ENCODE measurements around the gene PCDHB14. TPM values are rescaled to one million over a fixed set of nuclear protein-coding genes. Genes with fewer than 3 reads are reported as not detected.

PCDHB14 gene
- total RNA-seq, 1 donor from 2014 or later = not detected

GRCh38 chr5:141272906-141273305, 49.8 kb downstream of the PCDHB14 start:
- intact Hi-C loops (cut with micrococcal nuclease) = no loop called here

Other genes with a start within 250 kb of the PCDHB14 start
- not detected in 2 replicates for gene PCDHB1, start 172.0 kb upstream of the PCDHB14 start, total RNA-seq
- gene PCDHB2, start 128.7 kb upstream of the PCDHB14 start, total RNA-seq = 0.09 and 0.14 TPM in 2 replicates
- not detected in 2 replicates for gene PCDHB3, start 122.9 kb upstream of the PCDHB14 start, total RNA-seq
- not detected in 2 replicates for gene PCDHB4, start 101.5 kb upstream of the PCDHB14 start, total RNA-seq
- not detected in 2 replicates for gene PCDHB5, start 88.1 kb upstream of the PCDHB14 start, total RNA-seq
- gene PCDHB6, start 73.3 kb upstream of the PCDHB14 start, total RNA-seq = not detected in 2 replicates
- gene PCDHB7, start 50.7 kb upstream of the PCDHB14 start, total RNA-seq = not detected in 2 replicates
- not detected in 2 replicates for gene PCDHB8, start 45.6 kb upstream of the PCDHB14 start, total RNA-seq
- not detected in 2 replicates for gene PCDHB16, start 41.0 kb upstream of the PCDHB14 start, total RNA-seq
- gene PCDHB9, start 36.2 kb upstream of the PCDHB14 start, total RNA-seq = not detected in 2 replicates
- gene PCDHB10, start 31.0 kb upstream of the PCDHB14 start, total RNA-seq = not detected in 2 replicates
- gene PCDHB11, start 23.7 kb upstream of the PCDHB14 start, total RNA-seq = not detected in 2 replicates
- not detected in 2 replicates for gene PCDHB12, start 14.6 kb upstream of the PCDHB14 start, total RNA-seq
- not detected in 2 replicates for gene PCDHB13, start 9.4 kb upstream of the PCDHB14 start, total RNA-seq
- gene PCDHB15, start 22.1 kb downstream of the PCDHB14 start, total RNA-seq = not detected in 2 replicates
- 0.25 and 0.59 TPM in 2 replicates for gene SLC25A2, start 80.7 kb downstream of the PCDHB14 start, total RNA-seq
- gene TAF7, start 97.4 kb downstream of the PCDHB14 start, total RNA-seq = 60.8 and 64.9 TPM in 2 replicates
- 0.09 TPM in 2 replicates for gene PCDHGA1, start 107.2 kb downstream of the PCDHB14 start, total RNA-seq
- 0.14 and 0.23 TPM in 2 replicates for gene PCDHGA2, start 115.4 kb downstream of the PCDHB14 start, total RNA-seq
- gene PCDHGA3, start 120.5 kb downstream of the PCDHB14 start, total RNA-seq = 0.23 and 0.34 TPM in 2 replicates
- gene PCDHGB1, start 126.8 kb downstream of the PCDHB14 start, total RNA-seq = 0.18 and 0.20 TPM in 2 replicates
- gene PCDHGA4, start 131.7 kb downstream of the PCDHB14 start, total RNA-seq = 0.43 and 0.45 TPM in 2 replicates
- gene PCDHGB2, start 136.7 kb downstream of the PCDHB14 start, total RNA-seq = 0.93 and 1.0 TPM in 2 replicates
- 0.41 and 0.55 TPM in 2 replicates for gene PCDHGA5, start 140.8 kb downstream of the PCDHB14 start, total RNA-seq
- 0.59 and 0.93 TPM in 2 replicates for gene PCDHGB3, start 146.9 kb downstream of the PCDHB14 start, total RNA-seq
- 0.57 and 0.70 TPM in 2 replicates for gene PCDHGA6, start 150.5 kb downstream of the PCDHB14 start, total RNA-seq
- gene PCDHGA7, start 159.4 kb downstream of the PCDHB14 start, total RNA-seq = 0.30 TPM in 2 replicates
- gene PCDHGB4, start 164.4 kb downstream of the PCDHB14 start, total RNA-seq = 0.18 and 0.23 TPM in 2 replicates
- 0.18 TPM in 2 replicates for gene PCDHGA8, start 169.3 kb downstream of the PCDHB14 start, total RNA-seq
- 0.55 and 0.61 TPM in 2 replicates for gene PCDHGB5, start 174.6 kb downstream of the PCDHB14 start, total RNA-seq
- 0.25 and 0.34 TPM in 2 replicates for gene PCDHGA9, start 179.4 kb downstream of the PCDHB14 start, total RNA-seq
- gene PCDHGB6, start 184.7 kb downstream of the PCDHB14 start, total RNA-seq = 0.25 and 0.41 TPM in 2 replicates
- 0.34 and 0.41 TPM in 2 replicates for gene PCDHGA10, start 189.6 kb downstream of the PCDHB14 start, total RNA-seq
- gene PCDHGB7, start 194.3 kb downstream of the PCDHB14 start, total RNA-seq = 0.20 and 0.39 TPM in 2 replicates
- gene PCDHGA11, start 197.7 kb downstream of the PCDHB14 start, total RNA-seq = 0.11 and 0.25 TPM in 2 replicates
- 0.16 and 0.18 TPM in 2 replicates for gene PCDHGA12, start 207.2 kb downstream of the PCDHB14 start, total RNA-seq

Data from T-helper 2 cell treated with Interferon-gamma antibody and Interleukin-4, amounts not matched to agents 100 ng/mL and 5 ng/mL, for 36 hours (primary cell).